ENCODE measurements around the gene KCNC2. TPM values are rescaled to one million over a fixed set of nuclear protein-coding genes. Genes with fewer than 3 reads are reported as not detected.

The KCNC2 gene
- total RNA-seq, 1 experiment from 2014 or later = not detected

- intact Hi-C loops (cut with micrococcal nuclease; ENCODE audit: unreplicated experiment) = no loop called here
- H3K4me3 Mint-ChIP-seq (ENCODE audit: low read depth, unreplicated experiment) = no peak overlapping the region
- peaks cover 3% of the 10 kb centered on the region for H3K9me3 Mint-ChIP-seq (ENCODE audit: low read depth, unreplicated experiment)
- no TSS peak for BruUV-seq (replicated peaks)
- no peaks in the 10 kb centered on the region for H3K36me3 Mint-ChIP-seq (ENCODE audit: insufficient read depth, unreplicated experiment)
- no peaks in the 10 kb centered on the region for H3K27me3 Mint-ChIP-seq (ENCODE audit: unreplicated experiment)
- no peak for DNase-seq
- TF ChIP-seq, protein P1, sequence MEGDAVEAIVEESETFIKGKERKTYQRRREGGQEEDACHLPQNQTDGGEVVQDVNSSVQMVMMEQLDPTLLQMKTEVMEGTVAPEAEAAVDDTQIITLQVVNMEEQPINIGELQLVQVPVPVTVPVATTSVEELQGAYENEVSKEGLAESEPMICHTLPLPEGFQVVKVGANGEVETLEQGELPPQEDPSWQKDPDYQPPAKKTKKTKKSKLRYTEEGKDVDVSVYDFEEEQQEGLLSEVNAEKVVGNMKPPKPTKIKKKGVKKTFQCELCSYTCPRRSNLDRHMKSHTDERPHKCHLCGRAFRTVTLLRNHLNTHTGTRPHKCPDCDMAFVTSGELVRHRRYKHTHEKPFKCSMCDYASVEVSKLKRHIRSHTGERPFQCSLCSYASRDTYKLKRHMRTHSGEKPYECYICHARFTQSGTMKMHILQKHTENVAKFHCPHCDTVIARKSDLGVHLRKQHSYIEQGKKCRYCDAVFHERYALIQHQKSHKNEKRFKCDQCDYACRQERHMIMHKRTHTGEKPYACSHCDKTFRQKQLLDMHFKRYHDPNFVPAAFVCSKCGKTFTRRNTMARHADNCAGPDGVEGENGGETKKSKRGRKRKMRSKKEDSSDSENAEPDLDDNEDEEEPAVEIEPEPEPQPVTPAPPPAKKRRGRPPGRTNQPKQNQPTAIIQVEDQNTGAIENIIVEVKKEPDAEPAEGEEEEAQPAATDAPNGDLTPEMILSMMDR (IDR thresholded peaks at IDR 0.05; ENCODE audit: unreplicated experiment) = no peak
- no peaks in the 10 kb centered on the region for H3K4me1 Mint-ChIP-seq (ENCODE audit: low read depth, unreplicated experiment)
- H3K27ac Mint-ChIP-seq (ENCODE audit: unreplicated experiment) = no peak overlapping the region
- CTCF ChIA-PET = no interaction called here
Measured at GRCh38 chr12:75239987-75240386, 30.3 kb upstream of the KCNC2 start.

DNA sequence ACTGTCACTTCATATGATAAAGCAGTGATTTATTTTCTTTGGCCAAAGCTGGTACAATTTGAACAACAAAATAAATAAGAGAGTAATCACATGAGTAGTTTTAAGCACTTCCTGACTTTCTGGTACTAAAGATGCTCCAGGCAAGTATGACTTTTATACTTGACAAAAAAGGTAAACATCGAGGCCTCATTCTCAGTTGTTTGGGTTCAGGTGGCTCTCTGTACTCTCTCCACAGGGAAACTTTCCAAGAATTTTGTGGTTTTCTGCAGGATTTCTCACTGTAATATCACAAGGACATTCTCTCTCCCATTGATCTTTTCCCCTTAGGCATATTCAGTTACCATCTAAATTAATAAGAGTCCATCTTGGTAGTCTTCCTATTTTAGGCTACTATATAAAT, 26.6 kb upstream of the KCNC2 start:
- intact Hi-C loops (cut with micrococcal nuclease; ENCODE audit: unreplicated experiment) = no loop called here
- Mint-ChIP-seq H3K27ac (ENCODE audit: unreplicated experiment) (no peak overlapping the region), H3K9me3 (ENCODE audit: low read depth, unreplicated experiment) (peaks cover 3% of the 10 kb centered on the region), H3K27me3 (ENCODE audit: unreplicated experiment) (no peaks in the 10 kb centered on the region), H3K4me3 (ENCODE audit: low read depth, unreplicated experiment) (no peak overlapping the region), H3K4me1 (ENCODE audit: low read depth, unreplicated experiment) (no peaks in the 10 kb centered on the region), H3K36me3 (ENCODE audit: insufficient read depth, unreplicated experiment) (no peaks in the 10 kb centered on the region)
- BruUV-seq (replicated peaks) = no TSS peak
- CTCF ChIA-PET = no interaction called here
- TF ChIP-seq, protein P1 (IDR thresholded peaks at IDR 0.05; ENCODE audit: unreplicated experiment) = no peak
- no peak for DNase-seq

GRCh38 chr12:75227132-75227531, 17.5 kb upstream of the KCNC2 start:
- TF ChIP-seq, protein P1 (IDR thresholded peaks at IDR 0.05; ENCODE audit: unreplicated experiment) = no peak
- intact Hi-C loops (cut with micrococcal nuclease; ENCODE audit: unreplicated experiment) = no loop called here
- no peaks in the 10 kb centered on the region for H3K36me3 Mint-ChIP-seq (ENCODE audit: insufficient read depth, unreplicated experiment)
- H3K4me1 Mint-ChIP-seq (ENCODE audit: low read depth, unreplicated experiment) = no peaks in the 10 kb centered on the region
- no peak for DNase-seq
- no peak overlapping the region for H3K4me3 Mint-ChIP-seq (ENCODE audit: low read depth, unreplicated experiment)
- H3K27ac Mint-ChIP-seq (ENCODE audit: unreplicated experiment) = no peak overlapping the region
- no peaks in the 10 kb centered on the region for H3K27me3 Mint-ChIP-seq (ENCODE audit: unreplicated experiment)
- CTCF ChIA-PET = interaction anchor here (0.6 to 0.7 kb wide), 2 partner anchors 13 to 17 kb away, joined by 3 read pairs; no protein-coding TSS in a partner anchor
- no peaks in the 10 kb centered on the region for H3K9me3 Mint-ChIP-seq (ENCODE audit: low read depth, unreplicated experiment)
- no TSS peak for BruUV-seq (replicated peaks)

- Mint-ChIP-seq H3K9me3 (ENCODE audit: low read depth, unreplicated experiment) (peaks cover 3% of the 10 kb centered on the region), H3K4me3 (ENCODE audit: low read depth, unreplicated experiment) (no peak overlapping the region), H3K4me1 (ENCODE audit: low read depth, unreplicated experiment) (no peaks in the 10 kb centered on the region), H3K36me3 (ENCODE audit: insufficient read depth, unreplicated experiment) (peaks cover 5% of the 10 kb centered on the region), H3K27me3 (ENCODE audit: unreplicated experiment) (peaks cover 9% of the 10 kb centered on the region), H3K27ac (ENCODE audit: unreplicated experiment) (no peak overlapping the region)
- intact Hi-C loops (cut with micrococcal nuclease; ENCODE audit: unreplicated experiment) = no loop called here
- TF ChIP-seq, protein P1 (IDR thresholded peaks at IDR 0.05; ENCODE audit: unreplicated experiment) = no peak
- BruUV-seq (replicated peaks) = no TSS peak
- CTCF ChIA-PET = no interaction called here
- no peak for DNase-seq
Measured at GRCh38 chr12:75212072-75212471, 2.4 kb upstream of the KCNC2 start.
